WTC11 (cell line): ENCODE results near the gene DTNBP1. TPM values are rescaled to one million over a fixed set of nuclear protein-coding genes. Genes with fewer than 3 reads are reported as not detected.

ENCODE experiments used
- ATAC-seq: fragments of 200-7000 bp; cut with Tn5 transposase; 2 replicates; pipeline ENCODE4 v1.10.0; 2021; ENCODE audit warnings: mild to moderate bottlenecking, moderate library complexity
- CTCF ChIA-PET: fragments of 300-600 bp; sonication (Branson Sonifier 250); formaldehyde crosslinking; loops from one replicate; lab custom pipeline; 2021; ENCODE audit warnings: antibody characterized with exemption; lab: Charles Lee
- POLR2A ChIA-PET: fragments of 350-600 bp; sonication (Branson Sonifier 250); formaldehyde crosslinking; loops from one replicate; lab custom pipeline; 2021; ENCODE audit warnings: antibody characterized with exemption; lab: Charles Lee
- DNase-seq: peaks from one replicate; pipeline ENCODE4 v3.0.0; 2021; ENCODE audit warnings: low spot score
- H3K27ac Mint-ChIP-seq: 2 replicates; pipeline ENCODE4 v1.8.0; 2021; ENCODE audit warnings: mixed read lengths
- H3K27me3 Mint-ChIP-seq: 2 replicates; pipeline ENCODE4 v1.8.0; 2021; ENCODE audit warnings: low read depth, mild to moderate bottlenecking, moderate library complexity, mixed read lengths
- H3K36me3 Mint-ChIP-seq: 2 replicates; pipeline ENCODE4 v1.8.0; 2021; ENCODE audit warnings: mixed read lengths
- H3K4me1 Mint-ChIP-seq: 2 replicates; pipeline ENCODE4 v1.8.0; 2022; ENCODE audit warnings: mixed read lengths
- H3K4me3 Mint-ChIP-seq: 2 replicates; pipeline ENCODE4 v1.8.0; 2021; ENCODE audit warnings: mild to moderate bottlenecking, moderate library complexity, mixed read lengths
- H3K9me3 Mint-ChIP-seq: 2 replicates; pipeline ENCODE4 v1.8.0; 2021; ENCODE audit warnings: mixed read lengths
- AR ChIP-seq: fragments of 250-450 bp; sonication (Bioruptor Pico); IDR thresholded peaks from 2 replicates; pipeline ENCODE4 v1.9.0; 2021; ENCODE audit warnings: mild to moderate bottlenecking
- ATF2 ChIP-seq: sonication (generic); formaldehyde crosslinking; IDR thresholded peaks from 2 replicates; pipeline ENCODE4 v1.8.1; 2022; ENCODE audit warnings: low read depth, missing genetic modification reagents, borderline replicate concordance
- ATF3 ChIP-seq: sonication (generic); formaldehyde crosslinking; conservative IDR thresholded peaks from 2 replicates; pipeline ENCODE4 v1.8.1; 2022; ENCODE audit warnings: mild to moderate bottlenecking, missing genetic modification reagents
- ATF6 ChIP-seq: sonication (generic); formaldehyde crosslinking; IDR thresholded peaks from 2 replicates; pipeline ENCODE4 v1.8.1; 2023; ENCODE audit warnings: mild to moderate bottlenecking, missing genetic modification reagents
- CREB1 ChIP-seq: sonication (generic); formaldehyde crosslinking; IDR thresholded peaks from 2 replicates; pipeline ENCODE4 v1.8.0; 2023; ENCODE audit warnings: mild to moderate bottlenecking, missing genetic modification reagents
- CTCF ChIP-seq: fragments of 200-600 bp; IDR thresholded peaks from 2 replicates; pipeline ENCODE4 v1.8.0; 2022; ENCODE audit warnings: antibody characterized with exemption
- E2F1 ChIP-seq: sonication (generic); formaldehyde crosslinking; IDR thresholded peaks from 2 replicates; pipeline ENCODE4 v1.8.0; 2022; ENCODE audit warnings: mild to moderate bottlenecking, missing genetic modification reagents
- E2F4 ChIP-seq: sonication (generic); formaldehyde crosslinking; IDR thresholded peaks from 2 replicates; pipeline ENCODE4 v1.8.1; 2022; ENCODE audit warnings: low read depth, mild to moderate bottlenecking, moderate library complexity, missing genetic modification reagents, borderline replicate concordance
- ETV6 ChIP-seq: sonication (generic); formaldehyde crosslinking; IDR thresholded peaks from 2 replicates; pipeline ENCODE4 v1.8.1; 2022; ENCODE audit warnings: mild to moderate bottlenecking, missing genetic modification reagents
- FOXJ3 ChIP-seq: sonication (generic); formaldehyde crosslinking; IDR thresholded peaks from 2 replicates; pipeline ENCODE4 v1.9.0; 2021; ENCODE audit warnings: missing genetic modification reagents, mild to moderate bottlenecking, borderline replicate concordance
- GRHL2 ChIP-seq: fragments of 250-450 bp; sonication (Bioruptor Pico); IDR thresholded peaks from 2 replicates; pipeline ENCODE4 v1.8.0; 2022; ENCODE audit warnings: mild to moderate bottlenecking, moderate library complexity; ENCODE audit not compliant: insufficient replicate concordance, severe bottlenecking
- GTF2I ChIP-seq: fragments of 250-450 bp; sonication (Bioruptor Pico); conservative IDR thresholded peaks from 2 replicates; pipeline ENCODE4 v1.4.0; 2021; ENCODE audit warnings: mild to moderate bottlenecking
- IRF2 ChIP-seq: sonication (generic); formaldehyde crosslinking; IDR thresholded peaks from 2 replicates; pipeline ENCODE4 v1.8.0; 2022; ENCODE audit warnings: low read depth, missing genetic modification reagents, borderline replicate concordance
- JAZF1 ChIP-seq: fragments of 250-450 bp; sonication (Bioruptor Pico); IDR thresholded peaks from 2 replicates; pipeline ENCODE4 v1.9.0; 2021; ENCODE audit warnings: moderate library complexity, mild to moderate bottlenecking, inconsistent platforms
- NFE2L1 ChIP-seq: sonication (generic); formaldehyde crosslinking; IDR thresholded peaks from 2 replicates; pipeline ENCODE4 v1.8.1; 2023; ENCODE audit warnings: missing genetic modification reagents
- NR2C2 ChIP-seq: sonication (generic); formaldehyde crosslinking; IDR thresholded peaks from 2 replicates; pipeline ENCODE4 v1.8.0; 2022; ENCODE audit warnings: mild to moderate bottlenecking, missing genetic modification reagents
- NR3C1 ChIP-seq: sonication (generic); formaldehyde crosslinking; conservative IDR thresholded peaks from 2 replicates; pipeline ENCODE4 v1.8.1; 2023; ENCODE audit warnings: low read depth, mild to moderate bottlenecking, missing genetic modification reagents
- TCF7 ChIP-seq: sonication (generic); formaldehyde crosslinking; IDR thresholded peaks from 2 replicates; pipeline ENCODE4 v1.8.0; 2022; ENCODE audit warnings: mild to moderate bottlenecking, low read depth, missing genetic modification reagents, moderate library complexity
- TEAD4 ChIP-seq: sonication (generic); formaldehyde crosslinking; IDR thresholded peaks from 2 replicates; pipeline ENCODE4 v1.8.0; 2022; ENCODE audit warnings: mild to moderate bottlenecking, missing genetic modification reagents
- ZBTB21 ChIP-seq: sonication (generic); formaldehyde crosslinking; IDR thresholded peaks from 2 replicates; pipeline ENCODE4 v1.8.1; 2023; ENCODE audit warnings: mild to moderate bottlenecking, missing genetic modification reagents, borderline replicate concordance
- ZBTB43 ChIP-seq: sonication (generic); formaldehyde crosslinking; IDR thresholded peaks from 2 replicates; pipeline ENCODE4 v1.8.1; 2023; ENCODE audit warnings: mild to moderate bottlenecking, missing genetic modification reagents
- ZMAT4 ChIP-seq: fragments of 250-450 bp; sonication (Bioruptor Pico); IDR thresholded peaks from 2 replicates; pipeline ENCODE4 v1.9.0; 2021; ENCODE audit warnings: mild to moderate bottlenecking
- total RNA-seq: library from RNA; stranded (reverse); gene quantifications from 3 replicates; pipeline ENCODE4 v1.2.3, GENCODE V29; 2021

Gene DTNBP1
- total RNA-seq, 1 experiment from 2014 or later: 15.1 TPM

GRCh38 chr6:15504040-15504495 is 158.8 kb downstream of the DTNBP1 start:
- Mint-ChIP-seq H3K9me3 (no peaks in the 10 kb centered on the region), H3K27ac (peak overlapping the region; percentile 94), H3K27me3 (no peaks in the 10 kb centered on the region), H3K4me1 (peaks cover 60% of the 10 kb centered on the region), H3K4me3 (no peak overlapping the region), H3K36me3 (peaks cover 95% of the 10 kb centered on the region)
- DNase-seq (no peak), ATAC-seq (no peak)
- TF ChIP-seq ATF3 (CRISPR knock-in tag): no peak
- no peak for TF ChIP-seq NR2C2 (CRISPR knock-in tag)
- TF ChIP-seq NR3C1 (CRISPR knock-in tag): no peak
- no peak for TF ChIP-seq ZBTB43 (CRISPR knock-in tag)
- no peak for TF ChIP-seq GRHL2 (CRISPR knock-in tag)
- no peak for TF ChIP-seq ZBTB21
- TF ChIP-seq TCF7 (CRISPR knock-in tag): no peak
- TF ChIP-seq TEAD4 (CRISPR knock-in tag): no peak
- CTCF ChIA-PET: no interaction called here
- POLR2A ChIA-PET: no interaction called here

GRCh38 chr6:15503346-15503680 is 159.5 kb downstream of the DTNBP1 start:
- ChIA-PET POLR2A (no interaction called here), CTCF (no interaction called here)
- no peaks in the 10 kb centered on the region for H3K27me3 Mint-ChIP-seq
- H3K9me3 Mint-ChIP-seq: no peaks in the 10 kb centered on the region
- H3K36me3 Mint-ChIP-seq: peaks cover 95% of the 10 kb centered on the region
- peaks cover 53% of the 10 kb centered on the region for H3K4me1 Mint-ChIP-seq
- H3K27ac Mint-ChIP-seq: peak overlapping the region; percentile 77
- no peak overlapping the region for H3K4me3 Mint-ChIP-seq
- DNase-seq: no peak
- no peak for ATAC-seq
- TF ChIP-seq AR (no peak), E2F1 (CRISPR knock-in tag) (no peak), ZMAT4 (CRISPR knock-in tag) (no peak), ATF2 (CRISPR knock-in tag) (no peak), ATF6 (CRISPR knock-in tag) (no peak), FOXJ3 (CRISPR knock-in tag) (no peak), CTCF (no peak), GTF2I (CRISPR knock-in tag) (no peak), IRF2 (CRISPR knock-in tag) (no peak), NFE2L1 (CRISPR knock-in tag) (no peak), ETV6 (CRISPR knock-in tag) (no peak), E2F4 (no peak), CREB1 (CRISPR knock-in tag) (no peak), JAZF1 (CRISPR knock-in tag) (no peak)
